Pancreas (tissue), 10 donors: Measurements from ENCODE around the gene CNPY1. TPM values are rescaled to one million over a fixed set of nuclear protein-coding genes. Genes with fewer than 3 reads are reported as not detected.
A peak's percentile ranks its signal among the peaks of the same experiment; 100 is the strongest.

Experiments used
- ATAC-seq, 4 donors: fragments of 200-7000 bp; cut with Tn5 transposase; one replicate each; pipeline versions ENCODE4 v1.8.0 to v1.9.1; 2020; ENCODE audit warnings: mild to moderate bottlenecking in 4 of 4, moderate library complexity in 4 of 4
- DNase-seq, 6 donors: peaks; one replicate each; pipeline ENCODE4 v3.0.0-alpha.2; 2020
- FAIRE-seq: peaks from 2 replicates; lab custom pipeline; 2012; peaks lifted over from hg19 to GRCh38; lab: Jason Lieb, UNC
- H3K27ac ChIP-seq, 4 donors: fragments of 200-600 bp; sonication (generic); 1 replicate in 3 of 4; 2 replicates in 1 of 4; pipeline versions ENCODE4 v1.5.0 to v1.8.0; 2020
- H3K27me3 ChIP-seq, 4 donors: fragments of 200-600 bp; one replicate each; pipeline ENCODE4 v1.8.0; 2021
- H3K36me3 ChIP-seq, 3 donors: fragments of 200-600 bp; sonication (generic) in 1 of 3; one replicate each; pipeline versions ENCODE4 v1.5.0 to v1.8.0; 2020 to 2021
- H3K4me1 ChIP-seq, 3 donors: fragments of 200-600 bp; one replicate each; pipeline ENCODE4 v1.8.0; 2021
- H3K4me3 ChIP-seq, 4 donors: fragments of 200-600 bp; sonication (generic) in 2 of 4; one replicate each; pipeline versions ENCODE4 v1.5.0 to v1.8.0; 2020 to 2021
- H3K9me3 ChIP-seq, 4 donors: fragments of 200-600 bp; one replicate each; pipeline ENCODE4 v1.8.0; 2021
- CTCF ChIP-seq, 4 donors: fragments of 200-600 bp; sonication (generic) in 3 of 4; IDR thresholded peaks; one replicate each; pipeline versions ENCODE4 v1.5.0 to v1.8.0; 2021; ENCODE audit warnings: antibody characterized with exemption in 4 of 4
- WGBS, 2 donors: extraction: QIAGEN DNeasy Blood & Tissue Kit; methylation state at CpG; one replicate each; pipeline ENCODE4 v1.1.7; 2013; 5-methylcytosine and 5-hydroxymethylcytosine counted together
- intact Hi-C, 3 donors: fragments of 100-400 bp; cut with DNase I; formaldehyde crosslinking; loops; one replicate each; pipeline versions ENCODE4 v1.11.1 to v1.14.2; 2022
- polyA plus RNA-seq, 2 donors: library from polyadenylated mRNA; stranded (reverse); fragments of 200-250 nt; gene quantifications; one replicate each; pipeline ENCODE4 v1.2.3, GENCODE V29; 2013
- total RNA-seq, 6 donors: library from RNA; stranded (reverse); fragmentation: NEBNext Ultra II Directional in 4 of 6; extraction: Animal tissue kit (Norgen Biotek cat#: 25700) in 4 of 6; gene quantifications; one replicate each; pipeline versions ENCODE4 v1.2.1 to v1.2.4, GENCODE V29; 2021 to 2023
- donor health status: healthy with polysubstance abuse.
- donor health status: DM: no; HTN: no; CAD: no; lungs with moderate emphysema.
- donor health status: DM: no; HTN: no; CAD: no.
- donor health status: control.
- donor health status: control.
- donor health status: Bipolar disorder and iron deficiency.
- donor health status: DM: yes; HTN: yes; CAD: no.
- donor health status: DM: no; HTN: no; CAD: no.
- donor health status: DM: no; HTN: no; CAD: no.
- donor health status: DM: yes; HTN: yes; CAD: no.

CNPY1 gene
- total and polyA plus RNA-seq, 8 donors, result not detected

GRCh38 chr7:155489862-155490696 lies 56.3 kb downstream of the CNPY1 start:
- peaks cover 0 to 2% (median 0%) of the 10 kb centered on the region in 4 donors for H3K27me3 ChIP-seq
- WGBS, 2 donors, result 51 to 80% methylated on average over 32 of the region's 32 CpGs

GRCh38 chr7:155489158-155489840 lies 57.1 kb downstream of the CNPY1 start:
- DNase-seq (no peak), FAIRE-seq (no peak), ATAC-seq (no peak)
- no peaks in the 10 kb centered on the region for H3K36me3 ChIP-seq
- H3K4me1 ChIP-seq, result no peaks in the 10 kb centered on the region
- no peak overlapping the region for H3K27ac ChIP-seq
- H3K27me3 ChIP-seq, result peaks cover 0 to 2% (median 0%) of the 10 kb centered on the region in 4 donors
- H3K9me3 ChIP-seq, result no peaks in the 10 kb centered on the region
- WGBS, 2 donors, result 67 to 81% methylated on average over 20 of the region's 20 CpGs
- no peak for TF ChIP-seq CTCF (IDR thresholded peaks at IDR 0.05)
- H3K4me3 ChIP-seq, result no peak overlapping the region
- intact Hi-C loops, result no loop called here

More at GRCh38 chr7:155489862-155490696, 56.3 kb downstream of the CNPY1 start:
- H3K4me3 ChIP-seq, result peak overlapping the region in 2 of 4 donors; percentile 19 to 22
- no peak overlapping the region for H3K27ac ChIP-seq
- no peaks in the 10 kb centered on the region for H3K9me3 ChIP-seq
- DNase-seq (no peak), ATAC-seq (peak in 3 of 4 donors; percentile 69 to 76 (median 71)), FAIRE-seq (no peak)
- TF ChIP-seq CTCF (IDR thresholded peaks at IDR 0.05), result no peak
- H3K4me1 ChIP-seq, result no peaks in the 10 kb centered on the region
- intact Hi-C loops, result no loop called here
- H3K36me3 ChIP-seq, result no peaks in the 10 kb centered on the region

- DNase-seq (no peak), FAIRE-seq (no peak), ATAC-seq (no peak)
- 50 to 73% methylated on average over 9 of the region's 9 CpGs for WGBS, 2 donors
- H3K4me1 ChIP-seq, result no peaks in the 10 kb centered on the region
- TF ChIP-seq CTCF (IDR thresholded peaks at IDR 0.05), result no peak
- H3K27me3 ChIP-seq, result peaks cover 0 to 2% (median 0%) of the 10 kb centered on the region in 4 donors
- no peaks in the 10 kb centered on the region for H3K36me3 ChIP-seq
- no peak overlapping the region for H3K4me3 ChIP-seq
- H3K9me3 ChIP-seq, result no peaks in the 10 kb centered on the region
- H3K27ac ChIP-seq, result no peak overlapping the region
- intact Hi-C loops, result no loop called here
These were observed 57.8 kb downstream of the CNPY1 start for GRCh38 chr7:155488483-155489127.

- no peak overlapping the region for H3K4me3 ChIP-seq
- FAIRE-seq, result no peak
- TF ChIP-seq CTCF (IDR thresholded peaks at IDR 0.05), result no peak
- H3K9me3 ChIP-seq, result no peaks in the 10 kb centered on the region
- no peak overlapping the region for H3K27ac ChIP-seq
- peaks cover 0 to 2% (median 0%) of the 10 kb centered on the region in 4 donors for H3K27me3 ChIP-seq
- WGBS, 2 donors, result 71 to 81% methylated on average over 31 of the region's 31 CpGs
- DNase-seq, result peak in 1 of 6 donors; percentile 48
- H3K4me1 ChIP-seq, result no peaks in the 10 kb centered on the region
- ATAC-seq, result no peak
- H3K36me3 ChIP-seq, result no peaks in the 10 kb centered on the region
- intact Hi-C loops, result no loop called here
These were observed 58.6 kb downstream of the CNPY1 start for GRCh38 chr7:155487509-155488482.
